ENCODE data around the gene ZNF511.

GRCh38 chr10:133294189-133294588 is 14.5 kb upstream of the ZNF511 start:
- TF ChIP-seq CTCF (IDR thresholded peaks at IDR 0.05) (no peak), POLR2A (IDR thresholded peaks at IDR 0.05) (no peak)

Data from uterus (tissue), 2 donors.